GOT3 (cell line): ENCODE data around the gene DNAI2.

ENCODE experiments used
- DNase-seq: peaks from one replicate; lab custom pipeline; 2025; ENCODE audit warnings: mixed read lengths; lab: John Stamatoyannopoulos, UW

DNAI2 gene

GRCh38 chr17:74305865-74306654 lies 32.0 kb downstream of the DNAI2 start:
- DNase-seq: no peak

GRCh38 chr17:74307984-74308773 lies 34.1 kb downstream of the DNAI2 start:
- no peak for DNase-seq

GRCh38 chr17:74309902-74310301 lies 35.9 kb downstream of the DNAI2 start:
- DNase-seq: no peak

GRCh38 chr17:74314877-74315276 lies 40.8 kb downstream of the DNAI2 start:
- no peak for DNase-seq

- DNase-seq: no peak
Observed at GRCh38 chr17:74316220-74316619, 42.2 kb downstream of the DNAI2 start.

GRCh38 chr17:74317071-74317470 lies 43.0 kb downstream of the DNAI2 start:
- DNase-seq: no peak

- no peak for DNase-seq
Observed at GRCh38 chr17:74318391-74318790, 44.4 kb downstream of the DNAI2 start.

GRCh38 chr17:74324521-74324920 lies 50.5 kb downstream of the DNAI2 start:
- DNase-seq: no peak

GRCh38 chr17:74325376-74325742 lies 51.3 kb downstream of the DNAI2 start:
- DNase-seq: no peak

GRCh38 chr17:74325743-74326379 lies 51.8 kb downstream of the DNAI2 start, which contains the start of gene KIF19:
TSS of gene KIF19 (plus strand) at chr17:74326226. CDS start at chr17:74326350, 124 bp downstream.
- DNase-seq: no peak

GRCh38 chr17:74326506-74326905 lies 52.5 kb downstream of the DNAI2 start:
- no peak for DNase-seq

- no peak for DNase-seq
Observed at GRCh38 chr17:74328487-74328886, 54.5 kb downstream of the DNAI2 start.

GRCh38 chr17:74329378-74329777 lies 55.3 kb downstream of the DNAI2 start:
- DNase-seq: no peak

- no peak for DNase-seq
Observed at GRCh38 chr17:74330446-74330845, 56.4 kb downstream of the DNAI2 start.

- no peak for DNase-seq
Observed at GRCh38 chr17:74332017-74332650, 58.1 kb downstream of the DNAI2 start.

GRCh38 chr17:74332763-74333283 lies 58.8 kb downstream of the DNAI2 start:
- DNase-seq: no peak

- DNase-seq: no peak
Observed at GRCh38 chr17:74334393-74335039, 60.5 kb downstream of the DNAI2 start.

- DNase-seq: no peak
Observed at GRCh38 chr17:74335529-74336062, 61.6 kb downstream of the DNAI2 start.

GRCh38 chr17:74336307-74336706 lies 62.3 kb downstream of the DNAI2 start:
- DNase-seq: no peak

GRCh38 chr17:74337834-74338500 lies 63.9 kb downstream of the DNAI2 start:
- no peak for DNase-seq
